GM18909 (cell line): ENCODE measurements around the gene PLEKHA6.

ENCODE experiments used
- ATAC-seq: cut with Tn5 transposase; IDR thresholded peaks from one replicate; pipeline ENCODE4 v1.9.1; 2021; ENCODE audit warnings: mild to moderate bottlenecking; ENCODE audit not compliant: unreplicated experiment, poor library complexity

The PLEKHA6 gene

GRCh38 chr1:204382714-204383083, 23.0 kb upstream of the PLEKHA6 start:
- no peak for ATAC-seq

- ATAC-seq, result no peak
Observed at GRCh38 chr1:204380293-204380831, 20.6 kb upstream of the PLEKHA6 start.

- peak; percentile 58 for ATAC-seq
Observed at GRCh38 chr1:204377800-204378668, 18.3 kb upstream of the PLEKHA6 start.

GRCh38 chr1:204376919-204377799, 17.4 kb upstream of the PLEKHA6 start:
- ATAC-seq, result no peak

- no peak for ATAC-seq
Observed at GRCh38 chr1:204376465-204376864, 16.7 kb upstream of the PLEKHA6 start.

- ATAC-seq, result no peak
Observed at GRCh38 chr1:204373911-204374310, 14.2 kb upstream of the PLEKHA6 start.

GRCh38 chr1:204370176-204370575, 10.4 kb upstream of the PLEKHA6 start:
- ATAC-seq, result no peak

GRCh38 chr1:204368996-204369726, 9.4 kb upstream of the PLEKHA6 start:
- ATAC-seq, result no peak

- no peak for ATAC-seq
Observed at GRCh38 chr1:204367956-204368355, 8.2 kb upstream of the PLEKHA6 start.

- no peak for ATAC-seq
Observed at GRCh38 chr1:204367193-204367858, 7.6 kb upstream of the PLEKHA6 start.

GRCh38 chr1:204366759-204367158, 7.0 kb upstream of the PLEKHA6 start:
- ATAC-seq, result no peak

- no peak for ATAC-seq
Observed at GRCh38 chr1:204363335-204364114, 3.8 kb upstream of the PLEKHA6 start.

- ATAC-seq, result no peak
Observed at GRCh38 chr1:204362984-204363334, 3.2 kb upstream of the PLEKHA6 start.

- ATAC-seq, result no peak
Observed at GRCh38 chr1:204361781-204362180, 2.1 kb upstream of the PLEKHA6 start.

GRCh38 chr1:204361341-204361771, 1.6 kb upstream of the PLEKHA6 start:
- no peak for ATAC-seq

GRCh38 chr1:204360314-204360713, 585 bp upstream of the PLEKHA6 start:
- ATAC-seq, result no peak

GRCh38 chr1:204359131-204359473, 627 bp downstream of the PLEKHA6 start:
- no peak for ATAC-seq

GRCh38 chr1:204358605-204359004, 1.1 kb downstream of the PLEKHA6 start:
- no peak for ATAC-seq
